Activated CD8-positive, alpha-beta memory T cell treated with anti-CD3 and anti-CD28 coated beads for 24 hours (primary cell): ENCODE measurements around the gene PNPLA3.

ENCODE experiments used
- DNase-seq: peaks from one replicate; pipeline ENCODE4 v3.0.0-alpha.2; 2020

The PNPLA3 gene

DNA sequence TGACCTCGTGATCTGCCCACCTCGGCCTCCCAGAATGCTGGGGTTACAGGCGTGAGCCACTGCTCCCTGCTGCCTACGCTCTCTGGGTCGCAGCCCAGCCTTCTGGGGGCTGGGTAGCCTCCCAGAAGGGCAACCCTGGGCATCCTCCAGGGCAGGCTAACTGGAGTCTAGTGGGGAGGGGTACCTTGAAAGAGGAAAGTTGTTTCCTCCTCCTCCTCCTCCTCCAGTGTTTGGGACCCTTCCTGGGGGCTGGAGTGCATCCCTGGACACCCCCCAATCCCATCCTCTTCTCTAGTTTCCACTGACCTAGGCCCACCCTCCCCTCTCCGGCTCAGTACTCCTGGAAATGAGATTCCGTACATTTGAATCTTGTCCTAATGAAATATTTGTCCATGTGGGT is 1.3 kb downstream of the PNPLA3 start:
- no peak for DNase-seq

DNA sequence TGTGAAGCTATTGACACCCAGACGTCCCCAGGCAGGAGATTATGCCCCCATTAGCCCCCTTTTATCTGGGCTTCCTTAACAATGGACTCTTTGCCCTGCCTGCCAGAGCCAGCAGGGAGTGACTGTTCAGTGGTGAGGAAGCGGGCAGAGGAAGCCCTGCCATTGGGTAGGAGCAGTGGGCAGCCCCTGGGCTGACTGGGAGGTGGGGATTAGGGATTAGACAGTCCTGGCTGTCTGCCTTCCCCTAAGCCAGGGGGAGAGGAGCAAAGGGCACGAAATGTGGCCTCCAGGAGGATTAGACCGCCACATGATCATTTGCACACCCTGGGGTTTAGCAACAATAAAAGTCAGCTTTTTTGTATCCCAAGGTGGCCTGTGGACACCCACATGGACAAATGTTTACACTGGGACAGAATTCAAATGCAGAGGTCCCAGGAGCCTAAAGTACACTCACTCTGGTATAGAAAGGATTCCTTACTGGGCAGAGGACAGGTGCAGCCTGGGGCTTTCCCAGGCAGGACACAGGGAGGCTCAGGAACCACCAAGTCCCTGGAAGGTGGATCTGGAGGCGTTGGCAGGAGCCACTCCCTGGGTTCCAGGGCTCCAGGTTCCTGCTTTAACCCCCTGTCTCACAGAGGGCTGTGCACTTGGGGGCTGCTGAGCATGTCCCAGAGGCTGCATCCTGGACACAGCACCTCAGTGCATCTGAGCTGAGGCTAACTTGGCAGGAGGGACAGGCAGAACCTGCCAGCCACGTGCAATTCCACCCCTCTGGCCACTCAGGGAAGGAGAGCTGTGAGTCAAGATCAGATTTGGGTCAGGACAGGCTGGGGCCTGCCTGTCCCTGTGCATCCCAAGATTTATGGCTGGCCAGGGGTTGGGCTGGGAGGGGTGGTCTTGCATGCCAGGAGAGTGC is 2.1 kb downstream of the PNPLA3 start:
- DNase-seq: no peak

DNA sequence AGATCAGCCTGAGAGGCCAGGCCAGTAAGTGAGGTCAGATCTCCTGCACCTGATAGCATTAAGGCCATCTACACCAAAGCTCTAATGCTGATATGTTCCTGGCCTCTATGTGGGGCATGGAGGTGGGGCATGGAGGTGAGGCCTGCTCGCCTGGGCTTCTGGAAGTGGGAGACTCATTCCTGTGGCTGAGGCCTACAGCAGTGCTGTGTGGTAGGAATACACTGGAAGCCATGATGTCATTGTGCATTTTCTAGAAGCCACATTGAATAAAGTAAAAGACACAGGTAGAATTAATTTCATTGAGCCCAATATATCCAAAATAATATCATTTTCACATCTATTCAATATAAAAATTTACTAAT is 2.7 kb downstream of the PNPLA3 start:
- DNase-seq: no peak

DNA sequence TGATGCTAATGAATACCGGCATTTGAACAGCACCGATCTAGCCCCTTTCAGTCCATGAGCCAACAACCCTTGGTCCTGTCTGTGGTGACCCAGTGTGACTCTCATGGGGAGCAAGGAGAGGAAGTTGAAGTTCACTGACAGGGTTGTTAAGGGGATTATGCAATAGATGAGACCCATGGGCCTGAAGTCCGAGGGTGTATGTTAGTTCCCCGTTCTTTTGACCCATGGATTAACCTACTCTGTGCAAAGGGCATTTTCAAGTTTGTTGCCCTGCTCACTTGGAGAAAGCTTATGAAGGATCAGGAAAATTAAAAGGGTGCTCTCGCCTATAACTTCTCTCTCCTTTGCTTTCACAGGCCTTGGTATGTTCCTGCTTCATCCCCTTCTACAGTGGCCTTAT is 4.9 kb downstream of the PNPLA3 start:
- DNase-seq: no peak

DNA sequence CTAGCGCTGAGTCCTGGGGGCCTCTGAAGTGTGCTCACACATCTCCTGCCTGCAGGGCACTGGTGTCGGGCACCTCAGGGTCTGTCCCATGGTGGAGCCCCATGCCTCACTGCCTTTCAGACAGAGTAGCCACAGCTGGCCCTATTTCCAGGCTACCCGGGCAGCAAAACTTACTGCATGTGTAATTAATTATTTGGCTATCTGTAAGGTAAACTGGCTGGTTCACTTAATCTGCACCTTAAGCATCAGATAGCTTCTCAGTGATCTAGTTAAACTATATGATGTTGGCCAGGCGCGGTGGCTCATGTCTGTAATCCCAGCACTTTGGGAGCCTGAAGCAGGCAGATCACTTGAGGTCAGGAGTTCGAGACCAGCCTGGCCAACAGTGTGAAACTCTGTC is 5.3 kb downstream of the PNPLA3 start:
- no peak for DNase-seq

DNA sequence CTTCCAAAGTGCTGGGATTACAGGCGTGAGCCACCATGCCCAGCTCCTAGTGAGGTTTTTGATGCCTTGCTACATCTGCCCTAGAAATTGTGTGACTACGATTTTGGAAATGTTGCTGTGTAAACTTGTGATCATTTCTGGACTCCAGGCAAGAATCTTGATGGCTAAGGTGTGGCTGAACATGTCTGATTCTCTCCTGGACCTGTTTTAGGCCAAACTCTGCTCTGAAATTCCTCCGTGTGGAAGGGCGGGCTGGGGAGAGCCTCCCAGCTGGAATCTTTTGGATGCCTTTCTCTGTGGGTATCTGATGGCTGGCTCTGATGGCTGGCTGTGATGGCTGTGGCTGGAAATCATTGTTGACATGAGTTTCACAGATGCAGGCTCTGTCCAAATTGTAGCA is 8.2 kb downstream of the PNPLA3 start:
- no peak for DNase-seq

DNA sequence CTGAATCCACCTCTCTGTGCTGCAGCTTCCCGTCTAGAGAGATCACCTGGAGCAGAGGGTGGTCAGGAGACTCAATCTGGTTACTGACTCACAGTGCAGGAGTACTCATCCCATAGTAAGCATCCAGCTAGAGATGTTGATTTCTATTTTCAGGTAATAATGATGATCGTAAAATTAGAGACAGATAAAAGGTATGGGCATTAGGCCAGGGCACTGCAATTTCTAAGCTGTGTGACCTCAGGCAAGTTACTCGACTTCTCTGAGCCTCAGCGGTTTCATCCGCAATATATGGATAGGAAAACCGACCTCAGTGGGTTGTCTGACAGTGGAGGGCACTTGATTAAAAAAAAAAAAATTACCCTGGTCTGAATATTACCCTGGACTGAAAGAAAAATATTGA is 17.8 kb downstream of the PNPLA3 start:
- no peak for DNase-seq

DNA sequence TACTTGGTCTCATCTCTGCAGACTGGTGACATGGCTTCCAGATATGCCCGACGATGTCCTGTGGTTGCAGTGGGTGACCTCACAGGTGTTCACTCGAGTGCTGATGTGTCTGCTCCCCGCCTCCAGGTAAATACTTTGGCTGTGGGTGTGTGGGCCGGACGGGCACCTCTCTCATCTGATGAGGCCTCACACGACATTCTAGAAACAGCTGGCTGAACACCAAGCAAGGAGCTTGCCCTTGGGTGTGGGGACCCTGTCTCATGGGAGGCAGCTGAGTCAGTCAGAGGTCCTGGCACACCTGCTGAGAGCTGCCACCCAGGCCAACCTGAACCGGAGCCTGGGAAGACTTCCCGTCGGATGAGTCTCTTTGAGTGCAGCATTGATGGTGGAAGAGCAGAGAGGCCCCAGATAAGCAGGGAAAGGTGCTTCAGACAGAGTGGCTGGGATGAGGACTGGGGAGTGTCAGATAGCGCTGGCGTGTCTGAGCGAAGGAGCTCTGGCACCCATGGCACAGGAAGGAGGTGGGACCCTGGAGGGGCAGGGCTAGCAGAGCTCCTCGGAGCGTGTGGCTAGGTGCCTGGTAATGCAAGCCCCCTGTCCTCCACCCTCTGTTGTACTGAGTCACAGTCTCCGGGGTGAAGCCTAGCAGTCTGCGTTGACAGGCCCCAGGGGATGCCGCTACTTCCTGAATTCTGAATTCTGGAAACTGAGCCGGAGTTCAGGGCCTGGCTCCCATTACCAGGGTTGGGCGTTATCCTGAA is 21.2 kb downstream of the PNPLA3 start:
- no peak for DNase-seq

DNA sequence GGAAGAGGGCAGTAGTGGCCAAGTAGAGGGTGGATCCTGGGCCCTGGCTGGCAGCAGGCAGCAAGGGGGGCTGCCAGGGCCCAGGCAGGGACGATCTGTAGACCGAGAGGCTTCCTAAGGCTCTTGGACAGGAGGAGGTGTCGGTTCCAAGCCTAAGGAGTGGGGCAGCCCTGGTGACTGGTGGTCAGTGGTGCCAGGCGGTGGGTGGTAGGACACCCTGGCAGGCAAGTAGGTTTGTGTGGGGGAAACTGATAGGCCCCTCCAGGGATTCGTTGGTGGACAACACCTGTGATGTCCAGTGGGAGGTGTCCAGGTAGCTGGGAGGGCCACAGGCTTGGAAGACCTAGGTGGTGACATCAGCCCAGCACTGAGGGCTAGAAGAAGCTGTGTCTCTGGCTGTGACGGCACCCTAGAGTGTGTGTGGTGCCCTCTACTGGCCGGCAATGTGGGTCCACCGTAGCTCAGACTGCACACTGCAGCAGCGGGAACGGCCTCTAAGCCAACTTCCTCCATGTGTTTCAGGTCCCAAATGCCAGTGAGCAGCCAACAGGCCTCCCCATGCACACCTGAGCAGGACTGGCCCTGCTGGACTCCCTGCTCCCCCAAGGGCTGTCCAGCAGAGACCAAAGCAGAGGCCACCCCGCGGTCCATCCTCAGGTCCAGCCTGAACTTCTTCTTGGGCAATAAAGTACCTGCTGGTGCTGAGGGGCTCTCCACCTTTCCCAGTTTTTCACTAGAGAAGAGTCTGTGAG is 22.2 kb downstream of the PNPLA3 start:
- peak; percentile 85 for DNase-seq

DNA sequence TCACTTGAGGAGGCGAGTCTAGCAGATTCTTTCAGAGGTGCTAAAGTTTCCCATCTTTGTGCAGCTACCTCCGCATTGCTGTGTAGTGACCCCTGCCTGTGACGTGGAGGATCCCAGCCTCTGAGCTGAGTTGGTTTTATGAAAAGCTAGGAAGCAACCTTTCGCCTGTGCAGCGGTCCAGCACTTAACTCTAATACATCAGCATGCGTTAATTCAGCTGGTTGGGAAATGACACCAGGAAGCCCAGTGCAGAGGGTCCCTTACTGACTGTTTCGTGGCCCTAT is 22.7 kb downstream of the PNPLA3 start:
- no peak for DNase-seq

DNA sequence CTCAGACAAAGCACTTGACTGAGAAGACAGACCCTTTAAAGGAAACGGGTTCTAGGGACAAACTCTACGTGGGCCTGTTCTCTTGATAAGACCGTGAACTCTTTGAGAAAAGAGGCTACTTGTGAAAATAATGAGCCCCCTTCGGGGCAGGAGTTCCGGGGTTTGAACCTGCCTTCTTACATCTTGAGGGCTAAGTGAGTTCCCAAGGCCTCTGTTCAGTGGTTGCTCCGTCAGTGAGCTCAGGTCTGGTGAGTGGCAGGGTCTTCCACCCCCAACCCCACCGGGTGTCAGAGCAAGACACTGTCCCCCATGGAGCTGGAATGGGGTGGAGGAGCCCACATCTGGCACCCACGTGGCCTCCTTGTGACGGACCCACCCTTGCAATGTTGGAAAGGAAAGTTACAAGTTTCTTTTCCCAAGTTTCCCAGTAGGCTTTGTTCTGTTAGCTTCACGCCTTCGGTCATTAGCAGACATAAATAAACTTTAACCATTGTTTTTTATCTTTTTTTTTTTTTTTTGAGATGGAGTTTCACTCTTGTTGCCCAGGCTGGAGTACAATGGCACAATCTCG is 25.3 kb downstream of the PNPLA3 start:
- no peak for DNase-seq

DNA sequence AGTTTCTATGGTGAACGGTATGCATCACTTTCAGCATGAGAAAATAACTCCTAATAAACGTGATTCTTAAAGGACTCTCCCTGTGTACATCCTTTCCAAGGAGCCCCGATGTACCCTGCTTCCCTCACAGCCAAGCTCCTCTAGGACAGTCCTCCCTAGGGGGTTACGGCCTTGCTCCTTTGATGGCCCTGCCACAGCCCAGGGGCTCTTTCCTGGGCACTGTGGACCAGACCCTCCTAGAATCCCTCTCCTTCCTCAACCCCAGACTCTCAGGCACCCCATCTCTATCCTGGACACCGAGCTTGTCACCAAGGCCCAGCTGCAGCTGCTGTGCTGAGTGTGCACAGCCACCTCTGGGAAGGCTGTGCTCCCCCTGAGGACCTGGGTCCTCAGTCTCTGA is 27.8 kb downstream of the PNPLA3 start:
- no peak for DNase-seq

DNA sequence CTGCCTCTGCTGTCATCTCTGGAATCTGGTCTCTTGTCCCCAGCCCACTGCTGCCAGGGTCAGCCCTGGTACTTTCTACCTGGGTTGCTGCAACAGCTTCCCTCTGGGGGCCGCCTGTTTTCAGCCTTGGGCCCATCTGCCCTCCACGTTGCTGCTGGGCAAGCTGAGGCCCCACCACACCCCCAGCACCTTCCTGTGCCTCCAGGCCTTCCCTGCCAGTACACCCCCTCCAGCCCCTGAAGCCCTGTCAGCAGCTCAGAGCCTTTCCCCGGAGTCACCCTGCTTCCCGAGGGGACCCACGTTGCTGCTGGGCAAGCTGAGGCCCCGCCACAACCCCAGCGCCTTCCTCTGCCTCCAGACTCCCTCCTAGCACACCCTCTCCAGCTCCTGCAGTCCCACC is 28.4 kb downstream of the PNPLA3 start:
- DNase-seq: no peak

DNA sequence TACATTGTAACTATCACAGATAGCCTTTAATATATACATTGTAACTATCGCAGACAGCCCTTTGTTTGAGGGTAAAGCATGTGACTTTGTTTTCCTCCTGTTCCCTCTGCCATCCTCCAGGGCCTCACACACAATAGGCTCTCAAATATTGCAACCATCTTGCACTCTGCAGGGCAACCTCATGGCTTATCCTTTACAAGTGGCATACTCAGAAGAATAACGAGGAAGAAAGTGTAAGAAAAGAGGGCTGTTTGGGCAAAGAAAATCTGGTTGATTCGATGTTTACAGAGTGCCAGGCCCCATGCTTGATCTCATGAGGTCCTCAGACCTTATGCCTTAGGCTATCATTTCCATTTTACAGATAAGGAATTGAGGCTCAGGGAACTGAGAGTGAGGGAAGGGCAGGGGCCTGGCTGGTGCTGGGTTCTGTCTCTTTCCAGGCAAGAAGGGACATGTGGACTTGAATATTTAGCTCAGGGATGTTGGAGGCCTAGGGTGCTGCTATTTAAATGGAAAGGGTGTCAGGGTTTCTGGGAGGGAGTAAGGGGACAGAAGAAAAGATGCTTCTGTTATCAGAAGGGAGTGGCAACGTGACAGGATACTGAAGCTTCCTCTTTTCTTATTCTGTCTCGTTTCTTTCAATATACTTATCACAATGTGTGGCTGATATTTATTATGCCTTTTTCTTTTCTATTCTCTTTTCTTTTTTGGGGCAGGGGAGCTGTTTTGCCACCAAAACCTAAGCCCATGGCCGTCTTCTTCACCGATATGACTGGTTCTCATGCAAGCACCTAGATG is 30.6 kb downstream of the PNPLA3 start:
- DNase-seq: no peak

DNA sequence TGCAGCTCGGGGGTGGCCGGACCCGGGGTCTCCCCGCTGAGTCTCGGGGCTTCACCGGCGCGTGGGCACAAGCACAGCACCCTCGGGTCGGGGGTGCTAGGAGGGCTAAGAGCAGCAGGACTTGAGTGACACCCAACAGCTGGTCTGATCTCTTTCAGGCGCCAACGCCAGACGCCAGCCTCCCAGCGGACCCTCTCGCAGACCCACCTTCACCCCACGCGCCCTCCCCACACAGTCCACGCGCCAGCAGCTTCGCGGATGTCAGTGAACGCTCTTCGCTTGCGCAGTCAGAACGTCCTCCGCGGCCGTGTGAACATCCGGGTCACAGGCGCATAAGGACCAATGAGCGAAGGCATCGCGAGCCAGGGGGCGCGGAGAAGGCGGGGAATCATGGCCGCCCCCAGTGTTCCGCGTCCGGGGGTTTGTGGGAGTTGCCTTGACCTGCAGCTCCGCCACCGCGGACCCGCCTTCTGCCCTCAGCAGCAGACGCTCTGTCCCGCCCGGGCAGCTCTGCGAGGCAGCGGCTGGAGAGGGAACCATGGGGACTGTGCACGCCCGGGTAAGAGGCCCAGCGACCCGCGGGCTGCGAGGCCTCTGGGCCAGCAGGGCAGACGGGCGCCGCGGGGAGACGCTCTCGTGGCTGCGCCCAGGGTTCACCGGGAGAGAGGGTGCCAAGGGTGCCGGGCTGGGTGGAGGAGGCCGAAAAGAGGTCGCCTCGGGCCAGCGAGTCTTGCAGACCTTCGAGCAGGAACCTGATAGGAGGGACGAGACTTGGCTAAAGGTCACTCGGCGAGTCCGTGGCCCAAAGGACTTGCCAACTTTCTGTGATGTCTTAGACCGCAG is 31.7 kb downstream of the PNPLA3 start, which contains the start of gene SAMM50:
Gene SAMM50, plus strand, starts transcription at position 403 of the 843 bp plus-strand sequence. Its CDS starts 136 bp downstream, at position 539.
- peak; percentile 95 for DNase-seq

DNA sequence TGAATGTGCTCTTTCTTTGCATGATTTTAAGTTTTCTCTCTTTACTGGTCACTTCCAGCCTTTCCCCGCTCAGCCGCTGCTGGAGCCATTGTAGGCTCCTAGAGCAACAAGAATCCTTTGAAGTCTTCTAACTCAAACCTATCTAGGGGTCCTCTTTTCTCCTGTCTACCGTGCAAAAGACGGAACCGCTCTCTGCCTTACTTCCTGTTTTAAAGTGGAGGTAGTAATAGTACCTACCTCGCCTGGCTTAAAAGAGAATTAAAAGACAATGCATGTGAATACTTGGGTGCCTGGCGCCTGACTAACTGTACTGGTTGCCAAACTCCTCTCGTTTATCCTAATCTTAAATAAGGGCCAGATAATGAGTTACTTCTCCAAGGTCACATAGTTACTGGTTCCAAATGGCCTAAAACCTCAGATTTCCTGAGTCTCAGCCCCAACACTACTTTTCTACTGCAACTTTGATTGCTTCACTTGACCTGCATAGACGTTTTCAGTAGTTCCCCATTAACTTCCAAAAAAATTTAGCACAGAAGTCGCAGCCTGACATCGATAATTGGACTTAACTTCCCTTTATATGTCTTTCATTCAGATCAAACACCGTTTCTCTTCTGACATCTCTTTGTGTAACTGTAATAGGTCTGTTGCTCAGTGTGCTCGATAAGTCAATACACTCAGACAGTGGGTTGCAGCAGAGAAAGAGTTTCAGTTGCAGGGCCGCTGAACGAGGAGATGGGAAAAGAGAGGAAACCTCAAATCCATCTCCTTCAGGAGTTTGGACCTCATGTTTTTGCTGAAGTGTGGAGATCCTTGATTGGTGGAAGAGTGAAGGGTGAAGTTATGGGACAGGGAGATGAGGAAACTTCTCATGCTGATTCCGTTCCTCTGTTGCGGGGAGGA is 32.5 kb downstream of the PNPLA3 start:
- no peak for DNase-seq

DNA sequence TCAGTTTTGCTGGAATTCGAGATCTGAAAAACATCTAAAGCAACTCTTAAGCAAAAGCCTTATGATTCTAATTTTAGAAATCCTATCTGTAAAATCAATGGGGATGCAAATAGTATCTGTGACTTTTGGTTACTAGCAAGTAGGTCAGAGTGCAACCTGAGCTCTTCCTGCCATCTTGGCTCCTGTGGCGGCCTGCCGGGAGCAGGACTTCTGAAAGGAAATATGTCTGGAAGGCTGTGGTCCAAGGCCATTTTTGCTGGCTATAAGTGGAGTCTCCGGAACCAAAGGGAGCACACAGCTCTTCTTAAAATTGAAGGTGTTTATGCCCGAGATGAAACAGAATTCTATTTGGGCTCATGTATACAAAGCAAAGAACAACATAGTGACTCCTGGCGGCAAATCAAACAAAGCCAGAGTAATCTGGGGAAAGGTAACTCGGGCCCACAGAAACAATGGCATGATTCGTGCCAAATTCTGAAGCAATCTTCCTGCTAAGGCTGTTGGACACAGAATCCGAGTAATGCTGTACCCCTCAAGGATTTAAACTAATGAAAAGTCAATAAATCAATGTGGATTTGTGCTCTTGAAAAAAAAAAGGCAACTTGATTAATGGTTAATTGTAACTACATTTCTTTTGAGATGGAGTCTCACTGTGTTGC is 33.3 kb downstream of the PNPLA3 start:
- no peak for DNase-seq

DNA sequence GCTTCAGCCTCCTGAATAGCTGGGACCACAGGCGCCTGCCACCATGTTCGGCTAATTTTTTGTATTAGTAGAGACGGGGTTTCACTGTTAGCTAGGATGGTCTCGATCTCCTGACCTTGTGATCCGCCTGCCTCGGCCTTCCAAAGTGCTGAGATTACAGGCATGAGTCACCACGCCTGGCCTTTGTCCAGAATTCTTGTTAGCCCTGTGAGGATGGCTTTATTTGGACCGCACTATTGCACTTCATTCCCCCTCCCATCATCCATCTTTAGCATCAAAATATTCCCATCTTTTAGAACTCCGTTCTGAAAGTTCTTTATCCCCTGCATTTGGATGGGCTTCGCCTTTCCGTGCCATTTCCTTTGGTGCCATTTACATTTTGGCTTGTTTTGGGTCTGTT is 34.3 kb downstream of the PNPLA3 start:
- no peak for DNase-seq

DNA sequence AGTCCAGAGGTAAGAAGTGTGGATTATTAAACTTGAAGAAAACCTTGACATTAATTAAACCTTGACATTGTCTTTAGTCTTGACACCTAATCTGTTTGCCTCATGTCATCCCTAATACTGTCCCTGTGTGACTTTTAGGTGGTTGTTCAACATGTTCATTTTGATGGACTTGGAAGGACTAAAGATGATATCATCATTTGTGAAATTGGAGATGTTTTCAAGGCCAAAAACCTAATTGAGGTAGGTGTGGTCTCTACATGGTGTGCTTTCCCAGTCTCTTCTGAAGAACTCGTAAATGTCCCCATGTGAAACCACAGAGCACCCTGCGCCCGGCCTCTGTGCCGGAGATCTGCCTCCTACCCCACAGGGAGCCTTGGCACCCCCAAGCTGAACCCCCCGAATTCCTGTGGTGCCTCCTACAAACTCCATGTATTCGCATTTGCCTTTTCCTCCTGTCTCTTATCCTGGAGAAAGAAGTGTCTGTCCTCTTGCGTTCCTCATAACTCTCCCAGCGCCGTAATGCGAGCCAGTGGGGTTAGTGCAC is 40.8 kb downstream of the PNPLA3 start:
- DNase-seq: no peak

DNA sequence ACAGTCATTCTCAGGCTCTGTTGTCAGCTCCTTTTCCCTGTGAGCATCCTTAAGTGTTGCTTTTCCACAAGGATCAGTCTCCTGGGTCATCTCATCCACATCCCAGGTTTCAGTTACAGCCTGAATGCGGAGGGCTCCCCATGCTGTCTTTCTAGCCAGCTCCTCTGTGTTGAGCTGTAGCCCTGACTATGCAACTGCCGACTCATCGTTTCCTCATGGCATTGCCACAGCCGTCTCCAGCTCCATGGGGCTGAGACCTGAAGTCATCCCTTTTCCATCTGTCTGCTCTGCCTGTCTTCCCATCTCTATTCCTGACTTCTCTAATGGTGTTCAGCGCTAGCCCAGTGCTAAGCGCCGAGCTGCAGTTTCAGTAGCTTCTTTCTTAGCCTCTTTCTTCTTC is 43.5 kb downstream of the PNPLA3 start:
- DNase-seq: no peak
